A549 (cell line): ENCODE results near the gene PSMD12.

ENCODE experiments used
- CTCF ChIP-seq: fragments of >200 bp; sonication (Bioruptor Twin); formaldehyde crosslinking; IDR thresholded peaks from 3 replicates; pipeline ENCODE4 v1.5.1; 2016
- KDM1A ChIP-seq: fragments of 200-600 bp; sonication (generic); IDR thresholded peaks from 2 replicates; pipeline ENCODE4 v1.6.1; 2016; ENCODE audit warnings: low read depth, mild to moderate bottlenecking
- RARB ChIP-seq: fragments of 250-450 bp; sonication (Bioruptor Pico); IDR thresholded peaks from 2 replicates; pipeline ENCODE4 v1.8.0; 2021; ENCODE audit warnings: mild to moderate bottlenecking, moderate library complexity
- REST ChIP-seq: fragments of 200-600 bp; sonication (generic); IDR thresholded peaks from 2 replicates; pipeline ENCODE4 v1.6.1; 2016; ENCODE audit warnings: antibody characterized with exemption, mild to moderate bottlenecking, moderate library complexity
- SMC3 ChIP-seq: fragments of >200 bp; sonication (Bioruptor Twin); formaldehyde crosslinking; IDR thresholded peaks from 3 replicates; pipeline ENCODE4 v1.6.1; 2018; ENCODE audit warnings: inconsistent platforms

- no peak for TF ChIP-seq RARB
- TF ChIP-seq KDM1A = no peak
- TF ChIP-seq REST = no peak
- TF ChIP-seq SMC3 = no peak
- TF ChIP-seq CTCF = no peak
Observed at GRCh38 chr17:67316781-67317180, 49.6 kb downstream of the PSMD12 start.
